Activated T-cell treated with anti-CD3 and anti-CD28 coated beads, Interleukin-2, amount 50 U/mL, for 24 hours (primary cell): ENCODE data around the gene MAGED1.
"Not testable (repeated sequence)": the region's sequence is repeated elsewhere in the genome, so short reads cannot be mapped to it uniquely, and the experiment has no call there.

Experiments
- DNase-seq: peaks from one replicate; pipeline ENCODE4 v3.0.0-alpha.2; 2020
- H3K27ac Mint-ChIP-seq: 2 replicates; pipeline ENCODE4 v1.8.0; 2020; ENCODE audit warnings: mild to moderate bottlenecking, mixed read lengths
- H3K27me3 Mint-ChIP-seq: 2 replicates; pipeline ENCODE4 v1.8.0; 2020; ENCODE audit warnings: mixed read lengths
- H3K36me3 Mint-ChIP-seq: 2 replicates; pipeline ENCODE4 v1.8.0; 2020; ENCODE audit warnings: low read depth, mixed read lengths
- H3K4me1 Mint-ChIP-seq: 2 replicates; pipeline ENCODE4 v1.8.0; 2020; ENCODE audit warnings: low read depth, mixed read lengths
- H3K4me3 Mint-ChIP-seq: 2 replicates; pipeline ENCODE4 v1.8.0; 2020; ENCODE audit warnings: mild to moderate bottlenecking, moderate library complexity, mixed read lengths
- H3K9me3 Mint-ChIP-seq: 2 replicates; pipeline ENCODE4 v1.8.0; 2020; ENCODE audit warnings: mixed read lengths

The MAGED1 gene

DNA sequence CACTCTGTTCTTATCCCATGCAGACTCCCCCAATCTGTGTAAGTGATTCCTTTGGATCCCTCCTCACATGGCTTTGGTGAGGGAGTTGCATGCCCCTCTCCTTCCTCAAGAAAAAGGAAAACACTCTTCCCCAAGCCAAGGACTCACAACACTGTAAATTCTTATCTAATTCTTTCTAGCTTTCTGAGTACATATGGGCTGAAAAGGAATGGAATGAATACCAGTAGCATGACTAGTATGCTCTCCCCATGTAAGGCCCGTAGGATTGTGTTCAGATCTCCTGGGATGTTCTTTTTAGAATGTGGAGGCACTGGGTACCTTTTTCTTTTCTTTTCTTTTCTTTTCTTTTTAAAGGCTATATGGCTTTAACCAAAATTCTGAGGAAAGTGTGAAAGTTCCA is 17.0 kb upstream of the MAGED1 start:
- no peak overlapping the region for H3K4me3 Mint-ChIP-seq
- peaks cover 26% of the 10 kb centered on the region for H3K27me3 Mint-ChIP-seq
- DNase-seq, result no peak
- H3K27ac Mint-ChIP-seq, result no peak overlapping the region
- peaks cover 17% of the 10 kb centered on the region for H3K36me3 Mint-ChIP-seq
- peaks cover 6% of the 10 kb centered on the region for H3K4me1 Mint-ChIP-seq
- H3K9me3 Mint-ChIP-seq, result no peaks in the 10 kb centered on the region

DNA sequence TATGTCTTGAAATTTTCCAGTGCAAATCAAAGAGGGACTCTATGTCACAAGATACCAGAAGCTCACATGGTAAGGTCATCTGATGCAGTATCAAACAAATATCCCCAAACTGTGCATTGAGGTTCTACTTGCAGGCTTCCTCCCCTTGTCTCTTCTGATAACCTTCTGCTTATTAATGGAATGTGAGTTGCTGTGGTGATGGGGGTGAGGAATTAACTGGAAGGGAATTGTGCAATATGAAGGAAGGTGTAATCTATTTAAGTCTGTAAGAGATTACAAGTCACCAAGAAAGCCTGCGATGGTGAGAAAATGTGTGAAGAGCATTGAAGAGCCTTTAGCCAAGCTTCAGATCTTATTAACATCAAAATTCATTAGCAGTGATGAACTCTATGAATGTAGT is 15.4 kb upstream of the MAGED1 start:
- Mint-ChIP-seq H3K4me1 (peaks cover 3% of the 10 kb centered on the region), H3K27me3 (peaks cover 29% of the 10 kb centered on the region), H3K27ac (no peak overlapping the region), H3K4me3 (no peak overlapping the region), H3K36me3 (peaks cover 22% of the 10 kb centered on the region), H3K9me3 (no peaks in the 10 kb centered on the region)
- no peak for DNase-seq

DNA sequence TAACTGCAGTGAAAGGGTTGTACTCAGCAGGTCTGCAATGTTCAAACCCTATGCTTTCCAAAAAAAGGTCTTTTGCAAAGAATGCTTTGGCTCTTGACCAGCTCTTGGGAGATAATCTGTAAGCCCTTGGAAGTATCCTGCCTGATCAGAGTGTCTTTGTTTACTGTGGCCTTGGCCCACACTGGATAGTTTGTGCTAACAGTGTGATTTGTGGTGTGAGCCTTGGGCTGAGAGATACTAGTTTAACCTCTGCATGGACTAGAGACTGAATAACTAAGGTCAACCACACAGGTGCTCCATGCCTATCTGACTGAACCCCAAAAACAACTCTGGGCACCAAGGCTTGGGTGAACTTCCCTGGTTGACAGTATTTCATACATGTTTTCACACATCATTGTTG is 3.6 kb upstream of the MAGED1 start:
- DNase-seq, result no peak
- Mint-ChIP-seq H3K9me3 (no peaks in the 10 kb centered on the region), H3K27me3 (peaks cover 22% of the 10 kb centered on the region), H3K4me1 (peaks cover 20% of the 10 kb centered on the region), H3K4me3 (no peak overlapping the region), H3K36me3 (peaks cover 4% of the 10 kb centered on the region), H3K27ac (no peak overlapping the region)

DNA sequence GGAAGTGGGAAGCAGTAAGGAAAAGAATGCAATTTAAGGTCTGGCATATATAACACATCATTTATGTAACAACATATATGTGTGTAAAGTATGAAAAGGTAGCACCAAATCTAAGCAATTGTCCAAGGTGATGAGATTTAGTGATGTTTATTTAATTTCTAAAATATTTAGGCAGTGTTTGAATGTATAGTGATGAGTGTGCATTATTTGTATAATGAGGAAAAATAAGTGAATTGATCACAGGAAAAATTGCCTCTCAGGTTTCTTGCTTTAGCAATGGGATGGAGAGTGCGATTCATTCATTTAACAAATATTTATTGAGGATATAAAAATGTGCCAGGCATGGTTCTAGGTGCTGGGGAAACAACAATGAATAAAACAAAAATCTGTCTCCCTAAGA is 2.2 kb upstream of the MAGED1 start:
- H3K27me3 Mint-ChIP-seq, result peaks cover 17% of the 10 kb centered on the region
- DNase-seq, result no peak
- peaks cover 22% of the 10 kb centered on the region for H3K4me1 Mint-ChIP-seq
- no peak overlapping the region for H3K4me3 Mint-ChIP-seq
- peak overlapping the region; percentile 1 for H3K27ac Mint-ChIP-seq
- H3K9me3 Mint-ChIP-seq, result no peaks in the 10 kb centered on the region
- H3K36me3 Mint-ChIP-seq, result peaks cover 3% of the 10 kb centered on the region

DNA sequence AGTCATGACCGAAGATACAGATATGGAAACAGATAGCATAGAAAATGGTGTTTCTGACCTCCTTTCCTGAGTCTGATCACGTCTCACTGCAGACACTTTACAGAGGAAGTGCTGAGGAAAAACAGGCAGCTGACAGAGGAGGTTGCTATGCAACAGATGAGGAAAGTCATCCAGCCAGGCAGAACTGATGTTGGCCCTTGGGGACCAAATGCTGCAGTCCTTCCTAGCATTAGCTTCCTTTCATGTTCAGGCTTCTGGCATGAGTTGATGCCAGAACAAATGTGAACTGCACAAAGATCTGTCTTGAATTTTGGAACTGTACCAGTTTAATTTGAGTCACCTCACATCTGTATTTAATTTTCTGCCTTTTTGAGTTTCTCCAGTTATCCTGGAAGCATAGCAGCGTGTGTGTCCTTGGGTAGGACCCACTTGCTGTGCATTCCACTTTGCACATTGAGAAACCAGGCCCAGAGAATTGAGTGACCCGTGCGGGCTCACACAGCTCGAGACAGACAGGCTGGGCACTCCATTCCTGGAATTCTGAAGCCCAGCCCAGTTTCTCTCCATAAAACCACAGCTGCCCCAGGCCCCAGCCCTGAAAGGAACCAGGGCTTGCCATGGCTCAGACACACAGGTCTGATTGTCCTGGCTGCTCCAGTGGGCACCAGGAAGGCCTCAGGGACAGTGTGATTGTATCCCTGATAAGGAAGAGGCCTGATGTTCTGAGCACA is 1.4 kb upstream of the MAGED1 start:
- Mint-ChIP-seq H3K27ac (peak overlapping the region; percentile 1), H3K9me3 (no peaks in the 10 kb centered on the region), H3K4me1 (peaks cover 22% of the 10 kb centered on the region), H3K36me3 (peaks cover 5% of the 10 kb centered on the region), H3K27me3 (peaks cover 17% of the 10 kb centered on the region), H3K4me3 (no peak overlapping the region)
- DNase-seq, result no peak

DNA sequence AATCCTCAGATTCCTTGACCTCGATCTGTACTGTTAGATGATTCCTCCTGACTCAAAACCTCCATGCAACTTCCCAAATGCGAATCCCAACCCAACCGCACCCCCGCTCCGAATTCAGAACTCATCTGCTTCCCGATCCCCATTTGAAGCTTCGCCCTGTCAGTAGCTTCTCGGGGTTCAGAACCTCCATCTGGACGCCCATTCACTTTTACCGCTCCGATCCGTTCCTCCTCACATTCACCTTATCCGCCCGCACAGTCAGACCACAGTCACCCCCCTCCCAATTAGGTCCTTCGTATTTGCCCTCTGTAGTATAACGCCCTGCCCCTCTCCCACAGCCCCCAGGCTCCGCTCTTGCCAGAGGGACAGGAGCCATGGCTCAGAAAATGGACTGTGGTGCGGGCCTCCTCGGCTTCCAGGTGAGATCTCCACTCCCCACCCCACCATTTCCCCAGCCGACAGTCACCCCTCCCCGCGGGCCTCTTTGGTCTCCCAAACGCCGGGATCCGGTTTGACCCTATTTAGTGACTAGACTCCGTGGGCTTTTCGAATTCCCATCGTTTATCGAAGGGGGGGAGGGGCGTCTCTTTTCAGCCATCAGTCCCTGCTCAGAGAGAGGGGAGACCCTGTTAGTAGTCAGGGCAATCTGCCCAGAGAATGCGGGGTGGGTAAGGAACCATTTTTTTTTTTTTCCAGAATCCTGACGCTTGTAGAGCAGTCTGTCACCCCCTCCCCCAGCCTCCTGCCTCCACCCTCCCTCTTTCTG is 691 bp downstream of the MAGED1 start:
- Mint-ChIP-seq H3K36me3 (peaks cover 19% of the 10 kb centered on the region), H3K27me3 (peaks cover 17% of the 10 kb centered on the region), H3K27ac (peak overlapping the region; percentile 87), H3K4me1 (peaks cover 22% of the 10 kb centered on the region), H3K4me3 (peak overlapping the region; percentile 85), H3K9me3 (no peaks in the 10 kb centered on the region)
- peak; percentile 45 for DNase-seq

DNA sequence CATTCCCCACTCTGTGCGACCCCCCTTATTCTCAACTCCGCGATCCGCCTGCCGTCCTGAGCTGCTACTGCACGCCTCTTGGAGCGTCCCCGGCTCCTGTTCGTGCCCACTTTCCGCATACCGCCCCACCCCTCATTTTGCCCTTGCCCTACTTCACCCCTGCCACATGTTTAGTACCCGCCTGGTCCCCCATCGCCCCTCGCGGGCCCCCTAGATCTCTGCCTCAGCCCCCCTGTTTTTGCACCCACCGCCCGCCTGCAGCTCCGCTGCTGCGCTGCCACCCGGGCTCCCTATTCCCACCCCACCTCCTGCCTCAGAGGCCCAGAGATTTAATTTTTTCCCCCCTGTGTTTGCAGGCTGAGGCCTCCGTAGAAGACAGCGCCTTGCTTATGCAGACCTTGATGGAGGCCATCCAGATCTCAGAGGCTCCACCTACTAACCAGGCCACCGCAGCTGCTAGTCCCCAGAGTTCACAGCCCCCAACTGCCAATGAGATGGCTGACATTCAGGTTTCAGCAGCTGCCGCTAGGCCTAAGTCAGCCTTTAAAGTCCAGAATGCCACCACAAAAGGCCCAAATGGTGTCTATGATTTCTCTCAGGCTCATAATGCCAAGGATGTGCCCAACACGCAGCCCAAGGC is 1.4 kb downstream of the MAGED1 start:
- Mint-ChIP-seq H3K27me3 (peaks cover 14% of the 10 kb centered on the region), H3K4me3 (peak overlapping the region; percentile 85), H3K27ac (peak overlapping the region; percentile 52), H3K9me3 (no peaks in the 10 kb centered on the region), H3K4me1 (peaks cover 22% of the 10 kb centered on the region), H3K36me3 (peaks cover 26% of the 10 kb centered on the region)
- no peak for DNase-seq

DNA sequence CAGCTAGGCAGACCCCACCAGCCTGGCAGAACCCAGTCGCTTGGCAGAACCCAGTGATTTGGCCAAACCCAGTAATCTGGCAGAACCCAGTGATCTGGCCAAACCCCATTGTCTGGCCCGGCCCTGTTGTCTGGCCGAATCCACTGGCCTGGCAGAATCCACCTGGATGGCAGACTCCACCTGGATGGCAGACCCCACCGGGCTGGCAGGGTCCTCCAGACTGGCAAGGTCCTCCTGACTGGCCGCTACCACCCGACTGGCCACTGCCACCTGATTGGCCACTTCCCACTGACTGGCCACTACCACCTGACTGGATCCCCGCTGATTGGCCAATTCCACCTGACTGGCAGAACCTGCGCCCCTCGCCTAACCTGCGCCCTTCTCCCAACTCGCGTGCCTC is 3.2 kb downstream of the MAGED1 start:
- H3K9me3 Mint-ChIP-seq, result no peaks in the 10 kb centered on the region
- H3K36me3 Mint-ChIP-seq, result peaks cover 37% of the 10 kb centered on the region
- DNase-seq, result no peak
- H3K27me3 Mint-ChIP-seq, result peaks cover 20% of the 10 kb centered on the region
- H3K4me3 Mint-ChIP-seq, result no peak overlapping the region
- H3K4me1 Mint-ChIP-seq, result peaks cover 19% of the 10 kb centered on the region
- H3K27ac Mint-ChIP-seq, result no peak overlapping the region

DNA sequence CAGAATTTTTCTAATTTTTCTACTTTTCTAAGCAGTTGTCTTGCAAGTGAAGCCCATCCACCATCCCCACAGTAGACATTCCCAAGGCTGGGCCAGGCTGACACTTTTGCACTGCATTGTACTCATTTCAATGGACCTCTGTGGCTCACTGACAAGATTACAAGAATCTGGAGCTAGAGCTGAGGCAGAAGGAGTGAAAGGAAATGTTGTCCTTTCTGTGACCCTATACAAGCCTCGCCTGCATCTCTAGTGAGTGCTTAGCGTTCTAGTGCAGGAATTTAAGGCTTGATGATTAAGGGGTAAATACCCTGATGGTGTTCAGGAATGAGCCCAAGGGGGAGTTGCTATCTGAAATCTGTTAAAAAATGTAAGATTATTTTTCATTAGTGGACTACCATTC is 6.3 kb downstream of the MAGED1 start:
- no peak for DNase-seq
- H3K36me3 Mint-ChIP-seq, result peaks cover 48% of the 10 kb centered on the region

DNA sequence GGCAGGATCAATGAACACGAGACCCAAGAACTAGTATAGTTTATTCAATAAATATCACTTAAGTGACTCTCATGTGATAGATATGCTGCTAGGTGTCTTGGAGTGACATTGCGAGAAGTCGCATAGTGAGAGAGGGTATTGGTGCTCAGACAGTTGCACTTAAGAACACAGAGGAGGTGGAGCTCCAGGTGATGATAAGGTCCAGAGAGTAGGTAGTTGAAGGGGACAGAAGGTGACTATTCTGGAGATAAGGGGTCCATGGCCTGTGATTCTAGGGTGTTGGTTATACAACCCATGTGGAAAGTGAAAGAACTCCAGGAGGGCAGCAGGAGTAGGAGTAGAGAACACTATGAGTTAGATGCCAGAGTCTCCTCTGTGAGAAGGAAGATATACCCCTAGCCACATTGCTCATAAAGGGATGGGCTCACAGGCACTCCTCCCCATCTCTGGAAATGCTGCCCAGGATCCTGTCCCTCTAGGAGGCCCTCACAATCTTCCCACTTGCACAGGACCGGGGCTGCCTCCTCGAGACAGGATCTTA is 9.2 kb downstream of the MAGED1 start:
- H3K4me3 Mint-ChIP-seq, result no peak overlapping the region
- H3K9me3 Mint-ChIP-seq, result no peaks in the 10 kb centered on the region
- peaks cover 2% of the 10 kb centered on the region for H3K4me1 Mint-ChIP-seq
- no peak for DNase-seq
- H3K27me3 Mint-ChIP-seq, result peaks cover 13% of the 10 kb centered on the region
- H3K27ac Mint-ChIP-seq, result no peak overlapping the region
- H3K36me3 Mint-ChIP-seq, result peaks cover 41% of the 10 kb centered on the region

More for the DNA sequence above, 6.3 kb downstream of the MAGED1 start:
- Mint-ChIP-seq H3K4me3 (no peak overlapping the region), H3K4me1 (peaks cover 4% of the 10 kb centered on the region), H3K27ac (no peak overlapping the region), H3K9me3 (no peaks in the 10 kb centered on the region), H3K27me3 (peaks cover 15% of the 10 kb centered on the region)

DNA sequence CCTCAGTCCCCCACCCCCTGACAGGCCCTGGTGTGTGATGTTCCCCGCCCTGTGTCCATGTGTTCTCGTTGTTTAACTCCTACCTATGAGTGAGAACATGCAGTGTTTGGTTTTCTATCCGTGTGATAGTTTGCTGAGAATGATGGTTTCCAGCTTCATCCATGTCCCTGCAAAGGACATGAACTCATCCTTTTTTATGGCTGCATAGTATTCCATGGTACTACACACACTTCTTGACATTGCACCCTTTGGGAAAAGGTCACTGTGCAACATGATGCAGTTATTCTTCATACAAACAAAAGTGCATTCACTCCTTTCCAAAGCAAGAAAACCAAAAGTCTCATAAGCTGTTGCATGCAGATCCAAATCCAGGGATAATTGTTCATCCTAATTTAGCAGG is 11.7 kb downstream of the MAGED1 start:
- DNase-seq, H3K4me1 Mint-ChIP-seq, H3K27ac Mint-ChIP-seq, H3K9me3 Mint-ChIP-seq, H3K4me3 Mint-ChIP-seq: not testable (repeated sequence)
- H3K36me3 Mint-ChIP-seq, result peaks cover 21% of the 10 kb centered on the region
- H3K27me3 Mint-ChIP-seq, result peaks cover 13% of the 10 kb centered on the region

DNA sequence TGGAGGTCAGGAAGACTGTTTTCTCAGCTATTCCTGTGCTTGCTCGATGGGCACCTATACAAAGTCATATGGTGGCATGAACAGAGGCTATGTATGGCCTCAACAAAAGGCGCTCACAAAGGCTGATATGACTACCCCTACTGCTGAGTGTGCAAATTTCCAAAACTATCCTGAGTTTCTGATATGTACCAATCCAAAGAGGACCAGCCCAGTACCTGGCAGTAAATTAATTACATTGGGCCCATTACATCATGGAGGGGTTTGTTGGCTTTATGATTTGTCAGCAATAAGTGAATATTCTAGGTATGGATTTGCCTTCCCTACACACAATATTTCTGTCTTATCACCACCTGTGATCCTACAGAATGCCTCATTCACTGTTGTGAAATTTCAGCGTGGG is 12.3 kb downstream of the MAGED1 start:
- no peak overlapping the region for H3K4me3 Mint-ChIP-seq
- H3K27ac Mint-ChIP-seq, result no peak overlapping the region
- H3K36me3 Mint-ChIP-seq, result peaks cover 21% of the 10 kb centered on the region
- no peaks in the 10 kb centered on the region for H3K9me3 Mint-ChIP-seq
- H3K27me3 Mint-ChIP-seq, result peaks cover 13% of the 10 kb centered on the region
- no peak for DNase-seq
- peaks cover 2% of the 10 kb centered on the region for H3K4me1 Mint-ChIP-seq

DNA sequence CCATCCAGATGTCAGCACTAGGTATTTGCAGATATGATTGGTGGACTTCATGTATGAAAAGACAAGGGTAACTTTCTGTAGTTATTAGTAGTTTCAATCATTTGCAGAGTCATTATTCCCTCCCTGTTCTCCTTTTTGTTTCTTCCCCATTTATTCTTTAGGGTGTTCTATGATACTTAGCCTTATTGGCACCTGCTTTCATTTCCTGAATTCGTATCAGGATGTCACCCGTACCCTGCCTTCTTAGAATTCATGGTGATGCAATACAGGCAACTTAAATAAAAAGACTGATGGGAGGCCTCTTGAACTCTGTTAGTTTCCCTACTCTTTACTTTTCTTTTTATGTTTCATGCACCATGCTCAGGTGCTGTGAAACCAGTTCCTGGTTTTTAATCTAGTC is 24.2 kb downstream of the MAGED1 start:
- no peak for DNase-seq
- Mint-ChIP-seq H3K9me3 (peaks cover 10% of the 10 kb centered on the region), H3K27ac (no peak overlapping the region), H3K36me3 (no peaks in the 10 kb centered on the region), H3K4me3 (no peak overlapping the region), H3K4me1 (no peaks in the 10 kb centered on the region), H3K27me3 (peaks cover 74% of the 10 kb centered on the region)

DNA sequence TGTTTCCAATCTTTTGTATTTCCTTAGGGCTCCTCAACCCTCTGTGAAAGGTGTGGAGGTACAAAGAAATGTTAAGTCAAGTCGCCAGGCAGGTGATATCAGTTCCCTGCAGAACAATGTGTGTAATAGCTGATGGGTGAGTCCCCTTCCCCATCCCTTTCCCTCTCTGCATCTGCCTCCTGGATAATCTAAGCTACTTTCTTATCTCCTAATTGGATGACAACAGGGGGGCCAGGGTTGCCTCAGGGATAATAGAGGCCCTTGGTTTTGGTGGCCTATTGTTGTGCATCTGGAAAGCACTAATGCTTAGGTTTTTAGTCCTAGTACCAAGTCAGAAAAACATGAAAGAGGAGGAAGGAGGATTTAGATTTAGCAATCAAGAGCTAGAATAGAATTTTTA is 29.1 kb downstream of the MAGED1 start:
- H3K27me3 Mint-ChIP-seq, result peaks cover 33% of the 10 kb centered on the region
- no peak overlapping the region for H3K27ac Mint-ChIP-seq
- no peak overlapping the region for H3K4me3 Mint-ChIP-seq
- H3K9me3 Mint-ChIP-seq, result no peaks in the 10 kb centered on the region
- H3K36me3 Mint-ChIP-seq, result no peaks in the 10 kb centered on the region
- no peak for DNase-seq
- no peaks in the 10 kb centered on the region for H3K4me1 Mint-ChIP-seq
